ENCODE measurements around the gene DEPDC5.
A peak's percentile ranks its signal among the peaks of the same experiment; 100 is the strongest.

The DEPDC5 gene

GRCh38 chr22:31929167-31929930, 175.5 kb downstream of the DEPDC5 start:
- no peak for DNase-seq

DNA sequence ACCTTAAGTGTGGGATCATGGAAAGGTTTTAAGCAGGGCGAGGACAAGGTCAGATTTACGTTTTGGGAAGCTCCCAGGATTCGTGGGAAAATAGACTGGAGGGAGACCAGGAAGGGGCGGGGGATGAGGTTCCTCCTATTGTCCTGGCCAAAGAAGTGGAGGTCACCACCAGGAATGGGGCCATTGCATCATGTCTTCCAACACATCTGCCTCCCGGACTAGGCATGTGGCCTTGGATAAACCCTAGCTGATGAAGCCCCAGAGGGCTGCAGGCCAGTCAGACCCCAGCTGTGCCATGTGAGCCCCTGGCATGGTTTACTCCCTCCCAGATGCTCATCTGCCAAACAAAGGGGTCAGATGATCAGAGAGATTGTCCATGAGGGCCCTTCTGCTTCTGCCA, 179.0 kb downstream of the DEPDC5 start:
- DNase-seq = no peak

DNA sequence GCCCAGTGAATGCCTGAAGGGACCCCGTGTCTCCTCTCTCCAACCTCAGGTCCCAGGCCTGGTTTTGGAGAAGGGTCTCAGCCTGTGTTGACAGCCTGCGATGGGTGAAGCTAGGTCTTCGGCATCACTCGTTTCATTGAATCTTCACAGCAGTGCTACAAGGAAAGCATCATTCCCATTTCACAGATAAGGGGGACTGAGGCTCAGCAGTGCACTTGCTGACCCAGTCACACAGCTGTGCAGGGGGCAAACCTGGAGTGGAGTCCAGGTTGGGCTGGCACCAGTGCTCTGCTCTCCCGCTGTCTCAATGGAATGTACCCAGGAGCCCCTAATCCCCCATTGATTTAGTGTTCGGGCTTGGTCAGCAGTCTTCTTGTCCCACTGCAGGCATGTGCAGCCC, 179.6 kb downstream of the DEPDC5 start:
- no peak for DNase-seq

- no peak for DNase-seq
Observed at GRCh38 chr22:31933816-31934482, 180.1 kb downstream of the DEPDC5 start.

GRCh38 chr22:31935961-31936635, 182.3 kb downstream of the DEPDC5 start:
- no peak for DNase-seq

GRCh38 chr22:31937341-31937740, 183.5 kb downstream of the DEPDC5 start:
- DNase-seq = no peak

DNA sequence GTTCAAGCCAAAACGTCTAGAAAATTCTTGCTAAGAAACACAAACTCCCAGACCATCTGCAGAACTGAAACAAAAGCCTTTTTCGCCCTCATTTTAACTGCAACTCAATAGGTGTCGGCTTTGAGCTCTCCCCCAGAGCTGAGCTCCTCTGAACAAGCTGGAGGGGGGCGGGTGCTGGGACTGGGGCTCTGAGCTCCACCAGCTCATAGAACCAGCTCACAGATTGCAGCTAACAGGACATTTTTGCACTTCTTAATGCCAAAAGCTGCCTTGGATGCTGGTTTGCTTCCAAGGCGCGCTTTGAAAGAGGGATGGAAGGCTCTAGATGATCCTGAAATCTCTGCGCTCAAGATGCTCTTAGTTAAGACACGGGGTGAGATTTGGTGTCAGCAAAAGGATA, 184.5 kb downstream of the DEPDC5 start:
- no peak for DNase-seq

- no peak for DNase-seq
Observed at GRCh38 chr22:31940506-31940905, 186.7 kb downstream of the DEPDC5 start.

- DNase-seq = no peak
Observed at GRCh38 chr22:31942091-31942490, 188.3 kb downstream of the DEPDC5 start.

DNA sequence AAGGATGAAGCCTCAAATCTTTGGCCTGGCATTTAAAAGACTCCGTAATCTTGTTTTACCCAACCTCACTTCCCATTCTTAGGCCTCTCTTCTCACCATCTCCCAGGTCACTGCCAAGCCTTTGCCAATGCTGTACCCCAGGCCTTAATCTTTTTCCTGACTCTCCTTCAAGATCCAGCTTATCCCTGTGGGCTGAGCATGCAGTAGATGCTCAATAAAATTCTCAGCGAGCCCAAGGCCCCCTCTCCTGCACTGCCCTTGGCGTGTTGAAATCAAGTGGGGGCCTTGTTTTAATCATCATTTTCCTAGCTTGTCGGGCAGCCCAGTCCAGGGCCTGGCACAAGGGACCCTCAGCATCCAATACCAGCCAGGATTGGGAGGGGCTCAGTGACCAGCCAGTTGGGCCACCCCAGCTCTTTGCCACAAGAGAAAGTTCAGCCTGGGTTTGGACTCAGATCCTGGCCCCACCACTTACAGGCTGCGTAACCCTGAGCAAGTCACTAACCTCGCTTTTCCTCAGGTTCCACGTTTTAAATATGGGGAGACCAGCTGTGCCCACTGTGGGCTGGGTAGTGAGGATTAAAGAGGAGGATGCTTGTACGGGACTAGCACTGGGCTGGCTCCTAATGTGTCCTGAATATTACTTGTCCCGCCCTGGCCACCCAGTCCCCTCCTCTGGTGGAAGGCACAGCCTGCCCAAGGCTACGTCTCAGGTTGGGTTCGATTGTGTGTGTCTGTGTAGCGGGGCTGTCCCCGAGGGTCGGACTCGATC, 189.6 kb downstream of the DEPDC5 start:
- DNase-seq = no peak

DNA sequence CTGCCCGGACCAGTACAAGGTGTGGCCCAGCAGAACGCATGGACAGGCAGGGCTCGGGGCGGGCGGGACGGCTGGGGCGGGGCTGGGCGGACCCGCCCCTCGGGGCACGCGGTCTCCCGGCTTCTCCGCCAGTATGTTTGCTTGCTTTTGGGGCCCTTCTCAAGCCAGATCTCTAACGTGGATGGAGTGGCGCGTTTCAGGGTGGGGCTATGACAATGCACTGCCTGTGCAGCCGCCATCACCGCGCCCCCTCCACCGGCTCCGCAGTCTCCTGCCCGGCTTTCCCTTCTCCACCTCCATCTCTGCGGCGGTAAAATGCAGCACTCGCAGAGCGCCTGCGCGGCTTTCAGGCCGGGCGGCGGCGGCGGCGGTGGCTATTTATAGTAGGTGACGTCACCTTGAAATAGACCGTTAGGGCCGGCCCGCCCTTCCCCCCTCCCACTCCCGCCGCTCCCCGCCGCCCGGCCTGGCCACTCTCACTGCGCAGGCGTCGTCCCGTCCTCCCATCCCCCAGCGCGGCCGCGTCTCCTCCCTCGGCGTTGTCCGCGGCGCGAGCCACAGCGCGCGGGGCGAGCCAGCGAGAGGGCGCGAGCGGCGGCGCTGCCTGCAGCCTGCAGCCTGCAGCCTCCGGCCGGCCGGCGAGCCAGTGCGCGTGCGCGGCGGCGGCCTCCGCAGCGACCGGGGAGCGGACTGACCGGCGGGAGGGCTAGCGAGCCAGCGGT, 190.3 kb downstream of the DEPDC5 start, which contains the start of gene YWHAH:
YWHAH (plus strand) TSS at position 558 of the 722 bp plus-strand sequence. CDS start 199 bp downstream, outside the sequence.
- peak; percentile 92 for DNase-seq

GRCh38 chr22:31944700-31945442, 191.1 kb downstream of the DEPDC5 start:
- DNase-seq = no peak

- DNase-seq = no peak
Observed at GRCh38 chr22:31945443-31945855, 191.6 kb downstream of the DEPDC5 start.

GRCh38 chr22:31945971-31946680, 192.3 kb downstream of the DEPDC5 start:
- no peak for DNase-seq

GRCh38 chr22:31947296-31947695, 193.5 kb downstream of the DEPDC5 start:
- DNase-seq = no peak

DNA sequence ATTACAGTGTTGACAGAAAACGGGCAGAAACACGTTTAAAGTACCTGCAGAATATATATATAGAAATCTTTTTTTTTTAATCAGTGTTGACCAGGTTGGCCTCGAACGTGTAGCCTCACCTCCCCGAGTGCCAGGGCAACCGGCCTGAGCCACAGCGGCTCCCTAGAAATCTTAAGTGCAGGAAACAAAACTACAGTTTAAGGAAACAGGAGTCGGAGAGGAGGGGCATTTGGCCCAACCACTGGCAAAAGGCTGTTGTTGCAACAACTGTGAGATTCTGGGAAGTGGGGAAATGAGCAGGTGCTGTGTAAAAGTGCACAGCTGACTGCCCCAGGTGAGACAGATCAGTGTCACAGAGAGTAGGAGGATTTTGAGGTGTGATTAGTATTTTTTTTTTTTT, 194.2 kb downstream of the DEPDC5 start:
- DNase-seq = no peak

DNA sequence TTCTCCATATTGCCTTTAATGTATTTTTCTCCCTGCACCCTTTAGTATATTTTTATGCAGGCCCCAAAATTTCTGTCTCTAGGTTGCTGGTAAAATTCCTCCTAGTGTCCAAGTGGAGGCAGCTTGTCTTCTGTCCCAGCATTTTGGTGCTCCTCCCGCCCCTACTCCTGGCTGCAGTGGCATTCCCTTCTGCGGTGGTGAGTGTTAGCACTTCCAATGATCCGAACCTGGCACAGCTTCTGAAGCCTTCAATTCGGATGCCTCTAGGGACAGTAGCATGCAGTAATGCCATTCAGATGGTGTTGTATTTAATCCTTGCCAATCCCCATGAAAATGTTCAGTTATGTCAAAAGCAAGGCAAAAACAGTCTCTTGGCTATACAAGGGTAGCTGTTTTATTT, 196.4 kb downstream of the DEPDC5 start:
- DNase-seq = no peak

DNA sequence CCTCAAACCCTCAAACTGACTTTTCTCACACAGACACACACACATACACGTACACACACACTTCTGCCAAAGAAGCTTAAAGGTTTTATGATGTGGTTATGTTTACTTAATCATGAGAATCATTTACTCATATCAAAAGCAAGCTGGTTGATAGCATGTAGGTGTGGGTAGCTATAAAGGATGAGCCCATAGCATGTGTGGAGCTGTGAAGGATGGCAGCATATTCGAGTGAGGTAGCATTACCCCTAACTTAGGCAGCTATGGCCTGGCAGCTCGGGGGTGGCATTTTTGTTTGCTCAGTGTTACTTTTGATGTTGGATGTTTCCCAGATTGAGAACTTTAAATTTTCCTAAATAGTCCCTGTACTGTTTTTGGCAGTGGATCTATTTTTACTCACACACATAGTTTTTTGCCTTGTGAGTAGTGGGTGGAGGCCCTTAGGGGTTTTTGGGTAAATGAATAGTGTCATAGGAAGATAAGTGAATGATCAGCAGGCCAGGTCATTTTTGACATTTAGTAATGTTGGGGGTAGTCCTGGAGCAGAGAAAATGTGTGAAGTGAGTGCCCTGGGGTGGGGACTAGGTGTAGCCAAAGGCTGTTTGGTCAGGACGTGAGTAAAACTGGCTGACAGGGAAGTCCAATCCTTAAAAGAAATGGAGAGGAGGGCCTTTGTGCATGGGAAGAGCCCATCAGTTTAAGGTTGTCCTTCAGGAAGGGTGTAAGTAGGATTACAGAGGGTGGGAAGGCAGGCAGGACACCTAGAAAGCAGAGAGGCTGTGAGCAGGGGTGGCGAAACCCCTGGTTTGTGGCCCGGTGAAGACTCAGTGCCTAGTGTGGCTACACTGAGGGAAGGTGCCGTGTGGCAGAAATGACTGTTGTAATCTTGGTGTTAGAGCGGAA, 197.6 kb downstream of the DEPDC5 start:
- no peak for DNase-seq

- no peak for DNase-seq
Observed at GRCh38 chr22:31952094-31952401, 198.2 kb downstream of the DEPDC5 start.

GRCh38 chr22:31952472-31952871, 198.7 kb downstream of the DEPDC5 start:
- DNase-seq = no peak
